HCT116 (cell line): Measurements from ENCODE around the gene RNPC3. TPM values are rescaled to one million over a fixed set of nuclear protein-coding genes. Genes with fewer than 3 reads are reported as not detected.

Experiments
- ATAC-seq: fragments of 200-7000 bp; cut with Tn5 transposase; 2 replicates; pipeline ENCODE4 v1.9.1; 2020; ENCODE audit warnings: mild to moderate bottlenecking, moderate library complexity
- BruUV-seq: library from RNA; stranded (reverse); fragments of 400-500 nt; replicated peaks from 2 replicates; lab custom pipeline; 2021; lab: Mats Ljungman, UMichigan
- CTCF ChIA-PET: fragments of 300-600 bp; sonication (Branson Sonifier 250); formaldehyde crosslinking; loops from one replicate; lab custom pipeline; 2021; ENCODE audit warnings: antibody characterized with exemption; lab: Charles Lee
- POLR2A ChIA-PET: fragments of 300-600, 350-600 bp; sonication (Branson Sonifier 250); formaldehyde crosslinking; loops from one replicate; lab custom pipeline; 2021; ENCODE audit warnings: antibody characterized with exemption; lab: Charles Lee
- RAD21 ChIA-PET, 2 experiments: fragments of 300-600 bp; sonication (Branson Sonifier 250); formaldehyde crosslinking; loops; one replicate each; lab custom pipeline; 2023; ENCODE audit warnings: low total read pairs in 2 of 2; ENCODE audit not compliant: uncharacterized antibody in 2 of 2, unreplicated experiment in 2 of 2, low non-redundant PET in 1 of 2; lab: Charles Lee
- DNase-seq: peaks from one replicate; pipeline ENCODE4 v3.0.0-alpha.2; 2010; ENCODE audit warnings: low read depth, low spot score
- H2AFZ ChIP-seq: fragments of 200-600 bp; shearing (Covaris generic), sonication (generic); 2 replicates; pipeline ENCODE4 v1.6.1; 2017; ENCODE audit warnings: low read depth, mixed run types, mixed read lengths, antibody characterized with exemption, low read length; ENCODE audit not compliant: poor library complexity, severe bottlenecking
- H3K27ac ChIP-seq: 2 replicates; pipeline ENCODE4 v1.5.1; 2012; ENCODE audit warnings: low read depth, low read length
- H3K27me3 ChIP-seq: fragments of 200-600 bp; sonication (generic); 2 replicates; pipeline ENCODE4 v1.6.1; 2016; ENCODE audit warnings: mixed run types, low read length, mixed read lengths; ENCODE audit not compliant: insufficient read depth
- H3K36me3 ChIP-seq, 2 experiments: fragments of 200-500 bp in 1 of 2; fragments of 200-600 bp in 1 of 2; sonication (Bioruptor generic) in 1 of 2; sonication (generic) in 1 of 2; 2 replicates each; pipeline versions ENCODE4 v1.5.1 to v1.6.1; 2014 to 2016; ENCODE audit warnings: low read length in 2 of 2, inconsistent platforms in 1 of 2, mixed read lengths in 1 of 2, mixed run types in 1 of 2; ENCODE audit not compliant: insufficient read depth in 2 of 2, control insufficient read depth in 1 of 2
- H3K4me1 ChIP-seq, 2 experiments: fragments of 200-600 bp in 1 of 2; sonication (generic) in 1 of 2; 2 replicates each; pipeline versions ENCODE4 v1.5.1 to v1.6.1; 2012 to 2017; ENCODE audit warnings: low read length in 2 of 2, inconsistent platforms in 1 of 2, mild to moderate bottlenecking in 1 of 2, mixed read lengths in 1 of 2, mixed run types in 1 of 2, moderate library complexity in 1 of 2; ENCODE audit not compliant: insufficient read depth in 2 of 2, control insufficient read depth in 1 of 2
- H3K4me2 ChIP-seq: fragments of 200-600 bp; sonication (generic); 2 replicates; pipeline ENCODE4 v1.6.1; 2017; ENCODE audit warnings: mixed run types, low read length, mixed read lengths
- H3K4me3 ChIP-seq, 2 experiments: fragments of 200-600 bp in 1 of 2; sonication (generic) in 1 of 2; replicated peaks in 1 of 2; 2 replicates each; pipeline ENCODE4 v1.5.1; 2011 to 2016; ENCODE audit warnings: low read length in 2 of 2, control low read depth in 1 of 2, low read depth in 1 of 2, mild to moderate bottlenecking in 1 of 2, mixed read lengths in 1 of 2, mixed run types in 1 of 2
- H3K79me2 ChIP-seq: fragments of 200-600 bp; sonication (generic); 2 replicates; pipeline ENCODE4 v1.6.1; 2017; ENCODE audit warnings: mild to moderate bottlenecking, mixed run types, low read length, moderate library complexity, mixed read lengths; ENCODE audit not compliant: insufficient read depth
- H3K9ac ChIP-seq: fragments of 200-600 bp; sonication (generic); 2 replicates; pipeline ENCODE4 v1.6.1; 2016; ENCODE audit warnings: low read length, mixed read lengths
- H3K9me2 ChIP-seq: fragments of 200-600 bp; sonication (generic), shearing (Covaris generic); 2 replicates; pipeline ENCODE4 v1.6.1; 2017; ENCODE audit warnings: mixed run types, mild to moderate bottlenecking, moderate library complexity; ENCODE audit not compliant: insufficient read depth
- H3K9me3 ChIP-seq, 2 experiments: fragments of 200-500 bp in 1 of 2; fragments of 200-600 bp in 1 of 2; sonication (Bioruptor generic) in 1 of 2; sonication (generic) in 1 of 2; 2 replicates each; pipeline ENCODE4 v1.6.1; 2014 to 2017; ENCODE audit warnings: low read length in 2 of 2, mixed read lengths in 2 of 2, inconsistent platforms in 1 of 2, low read depth in 1 of 2, mild to moderate bottlenecking in 1 of 2, mixed run types in 1 of 2, moderate library complexity in 1 of 2; ENCODE audit not compliant: control insufficient read depth in 1 of 2, insufficient read depth in 1 of 2
- H4K20me1 ChIP-seq: fragments of 200-600 bp; sonication (generic), shearing (Covaris generic); 2 replicates; pipeline ENCODE4 v1.6.1; 2017; ENCODE audit warnings: mixed run types, mild to moderate bottlenecking, moderate library complexity; ENCODE audit not compliant: insufficient read depth
- CBX3 ChIP-seq: IDR thresholded peaks from 2 replicates; pipeline ENCODE4 v1.6.1; 2012; ENCODE audit warnings: low read depth
- CEBPB ChIP-seq: IDR thresholded peaks from 2 replicates; pipeline ENCODE4 v1.6.1; 2012; ENCODE audit warnings: low read depth
- EGR1 ChIP-seq: IDR thresholded peaks from 2 replicates; pipeline ENCODE4 v1.6.1; 2012; ENCODE audit warnings: low read depth
- EZH2 ChIP-seq: fragments of 200-600 bp; sonication (generic); IDR thresholded peaks from 2 replicates; pipeline ENCODE4 v1.6.1; 2017; ENCODE audit warnings: antibody characterized with exemption, mixed run types
- JUND ChIP-seq: IDR thresholded peaks from 2 replicates; pipeline ENCODE4 v1.6.1; 2012
- POLR2A ChIP-seq: IDR thresholded peaks from 2 replicates; pipeline ENCODE4 v1.7.0; 2011; ENCODE audit warnings: borderline replicate concordance; ENCODE audit not compliant: insufficient read depth, insufficient read length; ENCODE audit errors: extremely low read depth
- RAD21 ChIP-seq: IDR thresholded peaks from 2 replicates; pipeline ENCODE4 v1.6.1; 2012; ENCODE audit warnings: low read depth, mild to moderate bottlenecking
- SIN3A ChIP-seq: IDR thresholded peaks from 2 replicates; pipeline ENCODE4 v1.6.1; 2012; ENCODE audit warnings: low read depth
- SP1 ChIP-seq: IDR thresholded peaks from 2 replicates; pipeline ENCODE4 v1.6.1; 2012; ENCODE audit warnings: low read depth
- SRF ChIP-seq: IDR thresholded peaks from 2 replicates; pipeline ENCODE4 v1.6.1; 2012; ENCODE audit warnings: low read depth
- TCF7L2 ChIP-seq: IDR thresholded peaks from 2 replicates; pipeline ENCODE4 v1.7.0; 2011; ENCODE audit warnings: borderline replicate concordance, inconsistent platforms; ENCODE audit not compliant: insufficient read depth, insufficient read length; ENCODE audit errors: extremely low read depth
- YY1 ChIP-seq: IDR thresholded peaks from 2 replicates; pipeline ENCODE4 v1.6.1; 2011; ENCODE audit warnings: low read length, low read depth, moderate library complexity, mild to moderate bottlenecking; ENCODE audit not compliant: insufficient replicate concordance; ENCODE audit errors: extremely low read depth
- ZBTB33 ChIP-seq: IDR thresholded peaks from 2 replicates; pipeline ENCODE4 v1.6.1; 2011; ENCODE audit warnings: mild to moderate bottlenecking, low read length, moderate library complexity; ENCODE audit not compliant: insufficient replicate concordance; ENCODE audit errors: extremely low read depth
- ZFX ChIP-seq: fragments of 450-650 bp; IDR thresholded peaks from 2 replicates; pipeline ENCODE4 v1.6.1; 2017
- ZNF274 ChIP-seq: fragments of 200-500 bp; sonication (Bioruptor generic); IDR thresholded peaks from 2 replicates; pipeline ENCODE4 v1.6.1; 2014; ENCODE audit warnings: mild to moderate bottlenecking, low read depth, low read length, inconsistent platforms
- intact Hi-C: fragments of 100-400 bp; cut with micrococcal nuclease; formaldehyde crosslinking; loops from 2 replicates; pipeline ENCODE4 v1.10.0; 2022
- total RNA-seq: library from RNA; stranded (reverse); gene quantifications from one replicate; pipeline ENCODE4 v1.2.1, GENCODE V29; 2021; ENCODE audit not compliant: unreplicated experiment
- TF ChIP-seq, protein P1 (sequence below): IDR thresholded peaks from 2 replicates; pipeline ENCODE4 v1.6.1; 2012
- TF ChIP-seq, protein P2 (sequence below): IDR thresholded peaks from 2 replicates; pipeline ENCODE4 v1.6.1; 2012; ENCODE audit warnings: low read depth

RNPC3 gene
- total RNA-seq, 1 experiment from 2014 or later, result 11.1 TPM

DNA sequence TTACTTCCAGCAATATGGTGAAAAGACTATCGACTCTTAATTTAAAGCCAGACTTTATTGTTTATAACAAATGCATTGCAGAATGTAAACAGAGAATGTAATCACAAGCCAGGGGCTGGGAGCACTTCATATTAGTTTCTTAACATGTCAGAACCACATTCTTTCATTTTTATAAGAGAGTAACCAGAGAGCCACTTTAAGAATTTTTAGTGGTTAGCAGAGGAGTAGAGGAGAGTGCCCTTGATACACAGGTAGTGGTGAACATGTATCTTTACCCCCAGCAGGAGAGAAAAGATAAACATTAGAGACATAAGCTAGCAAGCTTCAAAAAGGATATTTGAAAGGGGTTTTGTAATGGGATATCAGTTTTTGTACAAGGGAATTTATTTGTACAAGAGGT lies 57.0 kb downstream of the RNPC3 start:
- no peaks in the 10 kb centered on the region for H3K9me2 ChIP-seq
- no TSS peak for BruUV-seq
- H3K4me1 ChIP-seq, result no peaks in the 10 kb centered on the region
- ChIA-PET POLR2A (no interaction called here), RAD21 (no interaction called here), CTCF (no interaction called here)
- no peak overlapping the region for H3K4me3 ChIP-seq
- no peaks in the 10 kb centered on the region for H3K79me2 ChIP-seq
- no peaks in the 10 kb centered on the region for H4K20me1 ChIP-seq
- TF ChIP-seq SP1 (no peak), POLR2A (no peak), ZNF274 (no peak), CBX3 (no peak), ZFX (no peak), SRF (no peak), RAD21 (no peak), EZH2 (no peak), ZBTB33 (no peak), EGR1 (no peak), SIN3A (no peak), TCF7L2 (no peak), JUND (no peak), YY1 (no peak), CEBPB (no peak)
- TF ChIP-seq, protein P1, sequence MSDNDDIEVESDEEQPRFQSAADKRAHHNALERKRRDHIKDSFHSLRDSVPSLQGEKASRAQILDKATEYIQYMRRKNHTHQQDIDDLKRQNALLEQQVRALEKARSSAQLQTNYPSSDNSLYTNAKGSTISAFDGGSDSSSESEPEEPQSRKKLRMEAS, result no peak
- TF ChIP-seq, protein P2, sequence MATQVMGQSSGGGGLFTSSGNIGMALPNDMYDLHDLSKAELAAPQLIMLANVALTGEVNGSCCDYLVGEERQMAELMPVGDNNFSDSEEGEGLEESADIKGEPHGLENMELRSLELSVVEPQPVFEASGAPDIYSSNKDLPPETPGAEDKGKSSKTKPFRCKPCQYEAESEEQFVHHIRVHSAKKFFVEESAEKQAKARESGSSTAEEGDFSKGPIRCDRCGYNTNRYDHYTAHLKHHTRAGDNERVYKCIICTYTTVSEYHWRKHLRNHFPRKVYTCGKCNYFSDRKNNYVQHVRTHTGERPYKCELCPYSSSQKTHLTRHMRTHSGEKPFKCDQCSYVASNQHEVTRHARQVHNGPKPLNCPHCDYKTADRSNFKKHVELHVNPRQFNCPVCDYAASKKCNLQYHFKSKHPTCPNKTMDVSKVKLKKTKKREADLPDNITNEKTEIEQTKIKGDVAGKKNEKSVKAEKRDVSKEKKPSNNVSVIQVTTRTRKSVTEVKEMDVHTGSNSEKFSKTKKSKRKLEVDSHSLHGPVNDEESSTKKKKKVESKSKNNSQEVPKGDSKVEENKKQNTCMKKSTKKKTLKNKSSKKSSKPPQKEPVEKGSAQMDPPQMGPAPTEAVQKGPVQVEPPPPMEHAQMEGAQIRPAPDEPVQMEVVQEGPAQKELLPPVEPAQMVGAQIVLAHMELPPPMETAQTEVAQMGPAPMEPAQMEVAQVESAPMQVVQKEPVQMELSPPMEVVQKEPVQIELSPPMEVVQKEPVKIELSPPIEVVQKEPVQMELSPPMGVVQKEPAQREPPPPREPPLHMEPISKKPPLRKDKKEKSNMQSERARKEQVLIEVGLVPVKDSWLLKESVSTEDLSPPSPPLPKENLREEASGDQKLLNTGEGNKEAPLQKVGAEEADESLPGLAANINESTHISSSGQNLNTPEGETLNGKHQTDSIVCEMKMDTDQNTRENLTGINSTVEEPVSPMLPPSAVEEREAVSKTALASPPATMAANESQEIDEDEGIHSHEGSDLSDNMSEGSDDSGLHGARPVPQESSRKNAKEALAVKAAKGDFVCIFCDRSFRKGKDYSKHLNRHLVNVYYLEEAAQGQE, result no peak
- intact Hi-C loops, result no loop called here
- no peaks in the 10 kb centered on the region for H3K36me3 ChIP-seq
- H3K27me3 ChIP-seq, result no peaks in the 10 kb centered on the region
- H3K27ac ChIP-seq, result no peak overlapping the region
- DNase-seq, result no peak
- H2AFZ ChIP-seq, result no peak overlapping the region
- no peaks in the 10 kb centered on the region for H3K9me3 ChIP-seq
- H3K9ac ChIP-seq, result no peak overlapping the region
- no peak overlapping the region for H3K4me2 ChIP-seq
- ATAC-seq, result no peak
